Measurements from ENCODE around the gene NKD1.

NKD1 gene

DNA sequence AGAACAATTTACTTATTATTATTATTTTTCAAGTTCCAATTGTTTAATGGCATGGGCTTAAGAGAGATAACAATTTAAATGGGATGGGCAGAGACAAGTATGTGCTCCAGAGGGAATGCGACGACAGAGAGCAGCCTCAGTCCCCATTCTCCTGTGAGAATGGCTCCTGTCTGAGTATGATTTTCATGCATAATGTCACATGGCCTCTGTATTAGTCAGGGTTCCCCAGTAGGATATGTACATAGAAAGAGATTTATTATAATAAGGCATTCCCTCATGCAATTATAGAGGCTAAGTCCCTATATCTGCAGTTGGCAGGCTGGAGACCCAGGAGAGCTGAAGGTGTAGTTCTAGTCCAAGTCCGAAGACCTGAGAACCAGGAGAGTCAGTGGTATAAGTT, 22.9 kb upstream of the NKD1 start:
- Histone ChIP-seq H3K27me3 (no peaks in the 10 kb centered on the region), H3K4me3 (ENCODE audit: low read depth, low read length) (no peak overlapping the region), H3K9me3 (no peaks in the 10 kb centered on the region), H3K36me3 (no peaks in the 10 kb centered on the region), H3K4me1 (no peaks in the 10 kb centered on the region)
- TF ChIP-seq, protein P1, sequence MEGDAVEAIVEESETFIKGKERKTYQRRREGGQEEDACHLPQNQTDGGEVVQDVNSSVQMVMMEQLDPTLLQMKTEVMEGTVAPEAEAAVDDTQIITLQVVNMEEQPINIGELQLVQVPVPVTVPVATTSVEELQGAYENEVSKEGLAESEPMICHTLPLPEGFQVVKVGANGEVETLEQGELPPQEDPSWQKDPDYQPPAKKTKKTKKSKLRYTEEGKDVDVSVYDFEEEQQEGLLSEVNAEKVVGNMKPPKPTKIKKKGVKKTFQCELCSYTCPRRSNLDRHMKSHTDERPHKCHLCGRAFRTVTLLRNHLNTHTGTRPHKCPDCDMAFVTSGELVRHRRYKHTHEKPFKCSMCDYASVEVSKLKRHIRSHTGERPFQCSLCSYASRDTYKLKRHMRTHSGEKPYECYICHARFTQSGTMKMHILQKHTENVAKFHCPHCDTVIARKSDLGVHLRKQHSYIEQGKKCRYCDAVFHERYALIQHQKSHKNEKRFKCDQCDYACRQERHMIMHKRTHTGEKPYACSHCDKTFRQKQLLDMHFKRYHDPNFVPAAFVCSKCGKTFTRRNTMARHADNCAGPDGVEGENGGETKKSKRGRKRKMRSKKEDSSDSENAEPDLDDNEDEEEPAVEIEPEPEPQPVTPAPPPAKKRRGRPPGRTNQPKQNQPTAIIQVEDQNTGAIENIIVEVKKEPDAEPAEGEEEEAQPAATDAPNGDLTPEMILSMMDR (IDR thresholded peaks at IDR 0.05; ENCODE audit: low read depth, low read length): no peak
- DNase-seq: no peak

DNA sequence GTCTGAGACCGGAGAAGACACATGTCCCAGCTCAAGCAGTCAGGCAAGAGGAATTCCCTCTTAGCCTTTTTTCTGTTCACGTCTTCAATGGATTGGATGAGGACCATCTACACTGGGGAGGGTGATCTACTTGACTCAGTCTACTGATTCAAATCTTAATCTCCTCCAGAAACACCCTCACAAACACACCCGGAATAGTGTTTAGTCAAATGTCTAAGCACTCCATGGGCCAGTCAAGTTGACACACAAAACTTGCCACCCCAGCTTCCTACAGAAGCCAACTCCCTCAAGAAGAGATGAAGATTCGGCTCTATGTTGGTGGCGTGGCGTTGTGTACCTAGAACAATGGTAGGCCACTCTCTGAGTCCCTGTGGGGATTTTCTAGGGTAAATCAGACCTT, 22.5 kb upstream of the NKD1 start:
- Histone ChIP-seq H3K36me3 (no peaks in the 10 kb centered on the region), H3K9me3 (no peaks in the 10 kb centered on the region), H3K4me1 (no peaks in the 10 kb centered on the region), H3K4me3 (ENCODE audit: low read depth, low read length) (no peak overlapping the region), H3K27me3 (no peaks in the 10 kb centered on the region)
- DNase-seq: no peak
- TF ChIP-seq, protein P1 (IDR thresholded peaks at IDR 0.05; ENCODE audit: low read depth, low read length): no peak

DNA sequence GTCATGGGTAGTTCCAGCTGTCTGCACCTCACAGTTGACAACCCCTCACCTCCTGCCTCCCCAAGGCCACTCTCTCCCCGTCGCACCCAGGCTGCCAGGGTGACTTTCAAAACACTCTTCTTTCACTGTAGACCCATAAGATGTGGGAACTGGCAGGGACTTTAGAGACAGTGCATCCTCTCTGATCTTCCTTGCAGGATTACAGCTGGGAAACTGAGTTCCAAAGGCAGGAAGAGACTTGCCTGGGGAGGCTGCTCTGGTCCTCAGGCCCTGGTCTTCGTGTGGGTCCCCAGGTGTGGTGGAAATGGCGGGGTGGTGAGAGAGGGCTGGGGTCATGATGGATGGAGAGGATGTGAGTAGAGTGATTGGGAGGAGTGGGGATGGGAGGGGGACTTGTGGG, 21.9 kb upstream of the NKD1 start:
- no peaks in the 10 kb centered on the region for H3K9me3 ChIP-seq
- no peak overlapping the region for H3K4me3 ChIP-seq (ENCODE audit: low read depth, low read length)
- no peaks in the 10 kb centered on the region for H3K27me3 ChIP-seq
- no peaks in the 10 kb centered on the region for H3K4me1 ChIP-seq
- no peaks in the 10 kb centered on the region for H3K36me3 ChIP-seq
- no peak for DNase-seq
- TF ChIP-seq, protein P1 (IDR thresholded peaks at IDR 0.05; ENCODE audit: low read depth, low read length): no peak

DNA sequence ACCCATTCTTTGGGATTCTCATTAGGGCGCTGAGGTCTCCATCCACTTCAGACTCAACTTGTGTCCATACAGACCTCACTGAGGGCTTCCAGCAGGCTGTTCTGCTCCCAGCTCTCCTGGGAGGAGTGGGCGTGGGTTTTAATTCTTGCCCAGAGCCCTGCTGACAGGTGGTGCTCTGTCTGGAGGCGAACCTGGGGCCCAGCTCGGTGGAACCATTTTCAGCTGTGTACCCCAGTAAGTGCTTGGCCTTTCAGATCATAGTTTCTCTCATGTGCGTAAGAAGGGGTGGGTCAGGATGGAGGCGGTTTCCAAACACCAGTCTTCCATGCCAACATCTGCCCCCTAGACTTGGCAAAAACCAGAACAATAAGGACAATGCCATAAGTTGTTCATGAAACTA, 21.4 kb upstream of the NKD1 start:
- Histone ChIP-seq H3K27me3 (no peaks in the 10 kb centered on the region), H3K4me1 (no peaks in the 10 kb centered on the region), H3K4me3 (ENCODE audit: low read depth, low read length) (no peak overlapping the region), H3K36me3 (no peaks in the 10 kb centered on the region), H3K9me3 (no peaks in the 10 kb centered on the region)
- no peak for DNase-seq
- TF ChIP-seq, protein P1 (IDR thresholded peaks at IDR 0.05; ENCODE audit: low read depth, low read length): no peak

DNA sequence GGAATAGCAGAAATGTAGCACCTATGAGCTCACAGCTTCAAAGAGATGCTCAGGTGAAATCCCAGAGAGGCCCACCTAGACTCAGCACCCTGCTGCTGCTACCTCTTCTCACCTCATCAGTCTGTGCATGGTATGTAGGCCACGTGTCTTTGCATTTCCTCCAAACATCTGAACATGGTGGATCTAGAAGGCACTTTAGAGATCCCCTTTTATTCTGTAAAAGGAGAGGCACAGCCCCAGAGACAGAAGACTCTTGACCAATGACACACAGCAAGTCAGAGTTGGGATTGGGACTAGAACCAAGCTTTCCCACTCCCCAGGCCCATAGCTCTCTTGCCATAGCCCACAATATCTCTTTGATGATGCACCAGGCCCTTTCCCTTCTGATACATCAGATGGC, 19.4 kb upstream of the NKD1 start:
- TF ChIP-seq, protein P1 (IDR thresholded peaks at IDR 0.05; ENCODE audit: low read depth, low read length): no peak
- H3K27me3 ChIP-seq: no peaks in the 10 kb centered on the region
- H3K36me3 ChIP-seq: no peaks in the 10 kb centered on the region
- no peak for DNase-seq
- H3K4me3 ChIP-seq (ENCODE audit: low read depth, low read length): no peak overlapping the region
- H3K4me1 ChIP-seq: no peaks in the 10 kb centered on the region
- H3K9me3 ChIP-seq: no peaks in the 10 kb centered on the region

DNA sequence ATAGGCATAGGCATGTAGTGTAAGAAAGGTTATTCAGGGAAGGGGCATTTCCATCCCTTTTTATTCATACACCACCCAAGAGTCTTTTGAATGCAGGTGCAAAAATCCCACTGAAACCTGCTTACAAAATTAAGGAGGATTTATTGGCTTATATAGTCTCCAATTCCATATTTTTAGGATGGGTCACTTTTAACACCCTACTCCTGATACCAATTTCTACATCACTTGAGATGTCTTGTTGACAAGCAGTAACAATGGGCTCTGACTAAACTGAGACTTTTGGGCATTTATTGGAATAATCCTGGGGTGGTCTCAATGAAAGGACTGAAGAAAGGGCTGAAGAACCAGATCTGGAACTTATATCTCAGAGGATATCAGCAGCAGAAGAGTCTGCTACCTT, 18.9 kb upstream of the NKD1 start:
- H3K9me3 ChIP-seq: no peaks in the 10 kb centered on the region
- TF ChIP-seq, protein P1 (IDR thresholded peaks at IDR 0.05; ENCODE audit: low read depth, low read length): no peak
- no peaks in the 10 kb centered on the region for H3K36me3 ChIP-seq
- no peaks in the 10 kb centered on the region for H3K4me1 ChIP-seq
- no peaks in the 10 kb centered on the region for H3K27me3 ChIP-seq
- no peak for DNase-seq
- no peak overlapping the region for H3K4me3 ChIP-seq (ENCODE audit: low read depth, low read length)

All from BE2C (cell line).